OCI-LY7 (cell line): Measurements from ENCODE around the gene ASB15. TPM values are rescaled to one million over a fixed set of nuclear protein-coding genes. Genes with fewer than 3 reads are reported as not detected.

ENCODE experiments used
- BruUV-seq: library from RNA; stranded (reverse); fragments of 400-500 nt; replicated peaks from 2 replicates; lab custom pipeline; 2021; lab: Mats Ljungman, UMichigan
- CTCF ChIA-PET: fragments of 300-600 bp; sonication (Branson Sonifier 250); formaldehyde crosslinking; loops from one replicate; lab custom pipeline; 2022; ENCODE audit warnings: antibody characterized with exemption; ENCODE audit not compliant: unreplicated experiment; lab: Charles Lee
- POLR2A ChIA-PET: fragments of 300-600 bp; sonication (Branson Sonifier 250); formaldehyde crosslinking; loops from one replicate; lab custom pipeline; 2022; ENCODE audit warnings: antibody characterized with exemption; lab: Charles Lee
- DNase-seq: peaks from one replicate; pipeline ENCODE4 v3.0.0-alpha.2; 2015; ENCODE audit warnings: low spot score
- H2AFZ ChIP-seq: fragments of 200-600 bp; sonication (generic), shearing (Covaris generic); 2 replicates; pipeline ENCODE4 v1.6.1; 2014; ENCODE audit warnings: mild to moderate bottlenecking, antibody characterized with exemption, low read length, moderate library complexity
- H3K27ac ChIP-seq: fragments of 200-600 bp; sonication (generic); 2 replicates; pipeline ENCODE4 v1.5.1; 2014; ENCODE audit warnings: mixed run types, low read depth, mild to moderate bottlenecking, moderate library complexity, low read length, inconsistent platforms; ENCODE audit not compliant: poor library complexity, severe bottlenecking
- H3K36me3 ChIP-seq: fragments of 200-600 bp; sonication (generic); 2 replicates; pipeline ENCODE4 v1.6.1; 2014; ENCODE audit warnings: mild to moderate bottlenecking, antibody characterized with exemption, low read length, moderate library complexity, mixed read lengths; ENCODE audit not compliant: insufficient read depth
- H3K4me1 ChIP-seq: fragments of 200-600 bp; sonication (generic); 2 replicates; pipeline ENCODE4 v1.5.1; 2014; ENCODE audit warnings: mild to moderate bottlenecking, low read length; ENCODE audit not compliant: insufficient read depth, poor library complexity, severe bottlenecking
- H3K4me2 ChIP-seq: fragments of 200-600 bp; sonication (generic); 2 replicates; pipeline ENCODE4 v1.6.1; 2014; ENCODE audit warnings: mild to moderate bottlenecking, low read length
- H3K4me3 ChIP-seq: fragments of 200-600 bp; sonication (generic); 2 replicates; pipeline ENCODE4 v1.5.1; 2014; ENCODE audit warnings: mild to moderate bottlenecking, low read depth, low read length; ENCODE audit not compliant: poor library complexity, severe bottlenecking
- H3K79me2 ChIP-seq: fragments of 200-600 bp; sonication (generic); 2 replicates; pipeline ENCODE4 v1.6.1; 2016; ENCODE audit warnings: low read depth, mild to moderate bottlenecking, low read length, moderate library complexity, mixed read lengths; ENCODE audit not compliant: insufficient read depth
- H3K9me2 ChIP-seq: fragments of 200-600 bp; sonication (generic); 2 replicates; pipeline ENCODE4 v1.6.1; 2016; ENCODE audit warnings: mild to moderate bottlenecking, low read length, mixed read lengths; ENCODE audit not compliant: insufficient read depth
- H3K9me3 ChIP-seq: fragments of 200-600 bp; sonication (generic); 2 replicates; pipeline ENCODE4 v1.6.1; 2014; ENCODE audit warnings: mild to moderate bottlenecking, mixed run types, low read length, mixed read lengths
- H4K20me1 ChIP-seq: fragments of 200-600 bp; sonication (generic); 2 replicates; pipeline ENCODE4 v1.6.1; 2014; ENCODE audit warnings: mild to moderate bottlenecking, antibody characterized with exemption, low read length, moderate library complexity, mixed read lengths; ENCODE audit not compliant: insufficient read depth
- EZH2phosphoT487 ChIP-seq: fragments of 200-600 bp; sonication (generic); IDR thresholded peaks from 2 replicates; pipeline ENCODE4 v1.6.1; 2018; ENCODE audit warnings: low read depth, borderline replicate concordance, mild to moderate bottlenecking, mixed run types, antibody characterized with exemption, low read length, moderate library complexity, mixed read lengths
- intact Hi-C: fragments of 100-400 bp; cut with micrococcal nuclease; formaldehyde crosslinking; loops from one replicate; pipeline ENCODE4 v1.10.0; 2022; ENCODE audit not compliant: unreplicated experiment
- total RNA-seq, 2 experiments: library from RNA; depleted of rRNA in 1 of 2; stranded (reverse); fragments of >200 nt in 1 of 2; shearing (Covaris generic) in 1 of 2; gene quantifications; 2 replicates each; pipeline ENCODE4 v1.2.3, GENCODE V29; 2014 to 2022
- TF ChIP-seq, protein P1 (sequence below): fragments of 200-600 bp; sonication (generic); conservative IDR thresholded peaks from 2 replicates; pipeline ENCODE4 v1.5.1; 2014; ENCODE audit warnings: mild to moderate bottlenecking, antibody characterized with exemption, low read length, moderate library complexity, mixed read lengths

ASB15 gene
- total RNA-seq, 2 experiments from 2014 or later: not detected

DNA sequence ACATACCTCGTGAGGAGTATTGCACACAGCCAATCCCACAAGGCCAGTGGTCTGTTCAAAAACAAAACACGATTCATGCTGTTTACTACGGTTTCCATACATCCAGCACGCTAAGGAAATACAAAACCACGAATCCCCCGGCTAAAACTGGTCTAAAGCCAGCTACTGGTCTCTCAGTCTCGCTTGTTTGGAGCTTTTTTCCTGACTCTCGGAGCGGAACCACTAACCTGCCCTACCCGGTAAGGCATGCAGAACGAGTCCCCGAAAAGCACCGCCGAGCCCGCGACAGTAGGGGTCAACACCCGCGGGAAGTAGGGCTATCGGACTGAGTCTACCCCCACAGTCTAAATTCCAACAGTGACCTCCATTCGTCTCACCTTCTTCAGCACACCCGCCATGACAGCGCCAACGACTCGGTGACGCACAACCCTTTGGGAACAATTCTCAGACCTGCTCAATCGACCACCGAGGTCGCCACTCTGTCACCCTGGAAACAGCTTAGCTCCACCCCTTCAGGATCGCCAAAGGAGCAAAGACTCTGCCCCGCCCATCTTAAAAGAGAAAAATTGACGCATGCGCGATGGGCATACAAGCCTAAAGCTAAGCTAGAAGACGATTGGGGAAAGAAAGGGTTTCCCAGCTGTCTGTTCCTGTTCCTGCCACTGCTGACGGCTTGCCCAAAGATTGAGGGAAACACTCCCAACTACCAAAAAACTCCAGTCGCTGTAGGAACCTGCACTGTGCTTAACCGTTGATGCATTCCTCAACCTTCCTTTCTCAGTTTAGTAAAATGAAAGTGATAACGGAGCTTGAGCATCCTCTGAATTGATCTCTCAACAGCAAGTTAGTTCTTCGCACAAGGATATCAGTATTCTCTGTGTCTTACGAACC lies 44.0 kb upstream of the ASB15 start, which contains the start of gene NDUFA5:
NDUFA5 (minus strand) TSS at position 421 of the 891 bp plus-strand sequence; CDS start at position 398, 23 bp downstream.
- peak within 1 kb of the TSS; percentile 92 for H3K4me3 ChIP-seq
- H2AFZ ChIP-seq: peak within 1 kb of the TSS; percentile 99
- H3K4me1 ChIP-seq: peaks cover 15% of the 10 kb centered on the region
- TF ChIP-seq EZH2phosphoT487: no peak
- TF ChIP-seq, protein P1, sequence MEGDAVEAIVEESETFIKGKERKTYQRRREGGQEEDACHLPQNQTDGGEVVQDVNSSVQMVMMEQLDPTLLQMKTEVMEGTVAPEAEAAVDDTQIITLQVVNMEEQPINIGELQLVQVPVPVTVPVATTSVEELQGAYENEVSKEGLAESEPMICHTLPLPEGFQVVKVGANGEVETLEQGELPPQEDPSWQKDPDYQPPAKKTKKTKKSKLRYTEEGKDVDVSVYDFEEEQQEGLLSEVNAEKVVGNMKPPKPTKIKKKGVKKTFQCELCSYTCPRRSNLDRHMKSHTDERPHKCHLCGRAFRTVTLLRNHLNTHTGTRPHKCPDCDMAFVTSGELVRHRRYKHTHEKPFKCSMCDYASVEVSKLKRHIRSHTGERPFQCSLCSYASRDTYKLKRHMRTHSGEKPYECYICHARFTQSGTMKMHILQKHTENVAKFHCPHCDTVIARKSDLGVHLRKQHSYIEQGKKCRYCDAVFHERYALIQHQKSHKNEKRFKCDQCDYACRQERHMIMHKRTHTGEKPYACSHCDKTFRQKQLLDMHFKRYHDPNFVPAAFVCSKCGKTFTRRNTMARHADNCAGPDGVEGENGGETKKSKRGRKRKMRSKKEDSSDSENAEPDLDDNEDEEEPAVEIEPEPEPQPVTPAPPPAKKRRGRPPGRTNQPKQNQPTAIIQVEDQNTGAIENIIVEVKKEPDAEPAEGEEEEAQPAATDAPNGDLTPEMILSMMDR: no peak
- intact Hi-C loops: loop anchor here (1.0 to 5.0 kb wide), 2 partner anchors 22 to 190 kb away; partner anchors contain the start of gene WASL
- ChIA-PET CTCF (interaction anchor here (1.3 kb wide), 1 partner anchor 9 kb away, joined by 3 read pairs; no protein-coding TSS in a partner anchor), POLR2A (interaction anchor here (0.5 to 2.7 kb wide), 12 partner anchors 8 to 390 kb away, joined by 3 to 15 read pairs (median 4); partner anchors contain the start of genes IQUB and WASL)
- peaks cover 28% of the 10 kb centered on the region for H3K36me3 ChIP-seq
- peak; percentile 99 for DNase-seq
- H3K9me2 ChIP-seq: no peaks in the 10 kb centered on the region
- peaks cover 41% of the 10 kb centered on the region; the same call in 1 of the 2 replicates for H3K79me2 ChIP-seq
- H3K4me2 ChIP-seq: peak within 1 kb of the TSS; percentile 92
- H3K27ac ChIP-seq: peak within 1 kb of the TSS; percentile 49
- no peaks in the 10 kb centered on the region for H3K9me3 ChIP-seq
- H4K20me1 ChIP-seq: 0 out of 2 replicates have a peak, but pooled peaks cover 6% of the 10 kb centered on the region
- no TSS peak for BruUV-seq

DNA sequence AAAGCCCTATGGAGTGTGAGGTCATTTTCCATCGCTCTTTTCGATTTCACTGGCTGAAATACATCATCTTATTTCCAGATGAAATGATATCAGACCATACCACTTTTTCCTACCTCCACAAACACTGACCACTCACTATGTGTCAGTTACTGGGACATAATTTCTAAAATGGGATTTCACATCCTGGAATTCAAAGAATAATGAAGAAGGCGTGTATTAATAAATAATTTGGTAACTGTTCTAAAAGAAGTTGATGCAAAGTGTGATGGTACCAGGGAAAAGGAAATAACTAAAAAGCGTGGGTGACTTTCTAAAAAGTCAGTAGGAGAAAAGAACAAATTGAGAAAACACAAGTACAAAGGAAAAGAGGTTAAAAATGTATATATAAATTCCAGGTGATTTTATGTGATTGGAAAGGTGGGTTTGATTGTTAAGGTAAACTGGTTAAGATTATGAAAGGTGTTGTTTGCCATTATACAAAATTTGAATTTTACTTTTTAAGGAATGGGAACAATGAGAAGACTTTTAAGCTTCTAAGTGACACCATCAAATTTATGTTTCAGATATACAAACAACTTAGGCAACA lies 43.2 kb upstream of the ASB15 start:
- ChIA-PET CTCF (interaction anchor here (1.3 kb wide), 1 partner anchor 10 kb away, joined by 3 read pairs; no protein-coding TSS in a partner anchor), POLR2A (interaction anchor here (0.6 to 2.7 kb wide), 7 partner anchors 9 to 208 kb away, joined by 3 to 15 read pairs (median 7); partner anchors contain the start of genes IQUB and WASL)
- H3K79me2 ChIP-seq: peaks cover 37% of the 10 kb centered on the region; the same call in 1 of the 2 replicates
- peak overlapping the region; percentile 92 for H3K4me3 ChIP-seq
- no peaks in the 10 kb centered on the region for H3K9me2 ChIP-seq
- H2AFZ ChIP-seq: peak overlapping the region; percentile 99
- TSS peak; percentile 89 for BruUV-seq
- no peak overlapping the region for H3K27ac ChIP-seq
- intact Hi-C loops: loop anchor here (5.0 kb wide), 1 partner anchor 189 kb away; the partner anchor contains the start of gene WASL
- TF ChIP-seq EZH2phosphoT487: no peak
- TF ChIP-seq, protein P1: no peak
- H3K4me2 ChIP-seq: peak overlapping the region; percentile 83
- 0 out of 2 replicates have a peak, but pooled peaks cover 6% of the 10 kb centered on the region for H4K20me1 ChIP-seq
- no peaks in the 10 kb centered on the region for H3K9me3 ChIP-seq
- peaks cover 15% of the 10 kb centered on the region for H3K4me1 ChIP-seq
- no peak for DNase-seq
- H3K36me3 ChIP-seq: peaks cover 20% of the 10 kb centered on the region
